Measurements from ENCODE around the gene ENOX1.

The ENOX1 gene

GRCh38 chr13:43665388-43665787 lies 121.4 kb downstream of the ENOX1 start:
- Mint-ChIP-seq H3K4me1 (peaks cover 34% of the 10 kb centered on the region), H3K4me3 (no peak overlapping the region), H3K9me3 (no peaks in the 10 kb centered on the region), H3K27me3 (ENCODE audit: low read depth) (no peaks in the 10 kb centered on the region), H3K27ac (peak overlapping the region in 1 of 3 experiments; percentile 52), H3K36me3 (ENCODE audit: low read depth) (no peaks in the 10 kb centered on the region)
- no peak for TF ChIP-seq CTCF (IDR thresholded peaks at IDR 0.05; ENCODE audit: unreplicated experiment in 3 of 3)

GRCh38 chr13:43664700-43665191 lies 122.0 kb downstream of the ENOX1 start:
- H3K4me1 Mint-ChIP-seq = peaks cover 34% of the 10 kb centered on the region
- H3K27ac Mint-ChIP-seq = peak overlapping the region; percentile 1 to 52 (median 7)
- no peak for TF ChIP-seq CTCF (IDR thresholded peaks at IDR 0.05; ENCODE audit: unreplicated experiment in 3 of 3)
- H3K36me3 Mint-ChIP-seq (ENCODE audit: low read depth) = no peaks in the 10 kb centered on the region
- no peak overlapping the region for H3K4me3 Mint-ChIP-seq
- no peaks in the 10 kb centered on the region for H3K27me3 Mint-ChIP-seq (ENCODE audit: low read depth)
- no peaks in the 10 kb centered on the region for H3K9me3 Mint-ChIP-seq

GRCh38 chr13:43663474-43664090 lies 123.2 kb downstream of the ENOX1 start:
- H3K27ac Mint-ChIP-seq = peak overlapping the region in 1 of 3 experiments; percentile 42
- no peak overlapping the region for H3K4me3 Mint-ChIP-seq
- H3K36me3 Mint-ChIP-seq (ENCODE audit: low read depth) = no peaks in the 10 kb centered on the region
- H3K9me3 Mint-ChIP-seq = no peaks in the 10 kb centered on the region
- TF ChIP-seq CTCF (IDR thresholded peaks at IDR 0.05; ENCODE audit: unreplicated experiment in 3 of 3) = no peak
- H3K27me3 Mint-ChIP-seq (ENCODE audit: low read depth) = no peaks in the 10 kb centered on the region
- H3K4me1 Mint-ChIP-seq = peaks cover 34% of the 10 kb centered on the region

GRCh38 chr13:43662976-43663375 lies 123.8 kb downstream of the ENOX1 start:
- Mint-ChIP-seq H3K9me3 (no peaks in the 10 kb centered on the region), H3K36me3 (ENCODE audit: low read depth) (no peaks in the 10 kb centered on the region), H3K4me1 (peaks cover 34% of the 10 kb centered on the region), H3K27ac (peak overlapping the region in 1 of 3 experiments; percentile 42), H3K4me3 (no peak overlapping the region), H3K27me3 (ENCODE audit: low read depth) (no peaks in the 10 kb centered on the region)
- TF ChIP-seq CTCF (IDR thresholded peaks at IDR 0.05; ENCODE audit: unreplicated experiment in 3 of 3) = no peak

GRCh38 chr13:43661161-43661830 lies 125.5 kb downstream of the ENOX1 start:
- no peak overlapping the region for H3K4me3 Mint-ChIP-seq
- peaks cover 34% of the 10 kb centered on the region for H3K4me1 Mint-ChIP-seq
- H3K9me3 Mint-ChIP-seq = no peaks in the 10 kb centered on the region
- TF ChIP-seq CTCF (IDR thresholded peaks at IDR 0.05; ENCODE audit: unreplicated experiment in 3 of 3) = no peak
- peak overlapping the region in 2 of 3 experiments; percentile 7 to 16 for H3K27ac Mint-ChIP-seq
- H3K36me3 Mint-ChIP-seq (ENCODE audit: low read depth) = no peaks in the 10 kb centered on the region
- H3K27me3 Mint-ChIP-seq (ENCODE audit: low read depth) = no peaks in the 10 kb centered on the region
